Endothelial cell of umbilical vein (primary cell): ENCODE results near the gene SCIMP. TPM values are rescaled to one million over a fixed set of nuclear protein-coding genes. Genes with fewer than 3 reads are reported as not detected.
"Not testable (repeated sequence)": the region's sequence is repeated elsewhere in the genome, so short reads cannot be mapped to it uniquely, and the experiment has no call there.

ENCODE experiments used
- BruUV-seq: library from RNA; stranded (reverse); fragments of 400-500 nt; replicated peaks from 2 replicates; lab custom pipeline; 2021; lab: Mats Ljungman, UMichigan
- CTCF ChIA-PET: fragments of 300-600, 350-600 bp; sonication (Branson Sonifier 250); formaldehyde crosslinking; loops from one replicate; lab custom pipeline; 2021; ENCODE audit warnings: antibody characterized with exemption, inconsistent platforms; lab: Charles Lee
- POLR2A ChIA-PET: fragments of 300-600, 350-600 bp; sonication (Branson Sonifier 250); formaldehyde crosslinking; loops from one replicate; lab custom pipeline; 2021; ENCODE audit warnings: antibody characterized with exemption, inconsistent platforms; lab: Charles Lee
- DNase-seq: peaks from one replicate; pipeline ENCODE4 v3.0.0-alpha.2; 2011; ENCODE audit warnings: low read depth, low spot score
- FAIRE-seq: peaks from 2 replicates; lab custom pipeline; 2011; peaks lifted over from hg19 to GRCh38; lab: Jason Lieb, UNC
- H2AFZ ChIP-seq: 2 replicates; pipeline ENCODE4 v1.6.0; 2012; ENCODE audit warnings: low read depth, low read length, control low read depth, inconsistent platforms
- H3K27ac ChIP-seq: 2 replicates; pipeline ENCODE4 v1.5.1; 2011; ENCODE audit warnings: low read depth, mild to moderate bottlenecking, control low read depth, low read length, moderate library complexity; ENCODE audit not compliant: insufficient read depth
- H3K27me3 ChIP-seq, 2 experiments: 2 replicates each; pipeline versions ENCODE4 v1.6.0 to v1.6.1; 2011; ENCODE audit warnings: low read length in 2 of 2, mixed read lengths in 1 of 2; ENCODE audit not compliant: control insufficient read depth in 2 of 2, insufficient read depth in 2 of 2
- H3K36me3 ChIP-seq, 2 experiments: 2 replicates in 1 of 2; 3 replicates in 1 of 2; pipeline ENCODE4 v1.5.1; 2011; ENCODE audit warnings: low read length in 2 of 2, mild to moderate bottlenecking in 1 of 2, moderate library complexity in 1 of 2; ENCODE audit not compliant: control insufficient read depth in 2 of 2, insufficient read depth in 2 of 2; ENCODE audit errors: extremely low read depth in 1 of 2
- H3K4me1 ChIP-seq: 3 replicates; pipeline ENCODE4 v1.5.1; 2011; ENCODE audit warnings: mild to moderate bottlenecking, low read length; ENCODE audit not compliant: control insufficient read depth, insufficient read depth; ENCODE audit errors: extremely low read depth
- H3K4me2 ChIP-seq: 2 replicates; pipeline ENCODE4 v1.6.1; 2011; ENCODE audit warnings: low read length, control low read depth, mixed read lengths; ENCODE audit not compliant: insufficient read depth
- H3K4me3 ChIP-seq, 3 experiments: fragments of 200-600 bp in 1 of 3; sonication (generic), shearing (Covaris generic) in 1 of 3; replicated peaks in 1 of 3; 2 replicates each; pipeline ENCODE4 v1.5.1; 2011 to 2016; ENCODE audit warnings: control low read depth in 3 of 3, low read length in 3 of 3, mild to moderate bottlenecking in 2 of 3, inconsistent platforms in 1 of 3, low read depth in 1 of 3, moderate library complexity in 1 of 3; ENCODE audit not compliant: insufficient read depth in 1 of 3
- H3K79me2 ChIP-seq: 2 replicates; pipeline ENCODE4 v1.6.0; 2012; ENCODE audit warnings: low read length, inconsistent platforms; ENCODE audit not compliant: control insufficient read depth, insufficient read depth
- H3K9ac ChIP-seq: replicated peaks from 2 replicates; pipeline ENCODE3; 2011; ENCODE audit warnings: low read length, control low read depth; ENCODE audit not compliant: insufficient read depth; ENCODE audit errors: extremely low read depth
- H3K9me1 ChIP-seq: replicated peaks from 3 replicates; pipeline ENCODE4 v1.6.0; 2011; ENCODE audit warnings: mild to moderate bottlenecking, low read length; ENCODE audit not compliant: control insufficient read depth, insufficient read depth; ENCODE audit errors: extremely low read depth
- H3K9me3 ChIP-seq: replicated peaks from 2 replicates; pipeline ENCODE4 v1.5.1; 2012; ENCODE audit warnings: low read length, inconsistent platforms; ENCODE audit not compliant: control insufficient read depth, insufficient read depth
- H4K20me1 ChIP-seq: replicated peaks from 2 replicates; pipeline ENCODE3; 2011; ENCODE audit warnings: mild to moderate bottlenecking, low read length; ENCODE audit not compliant: control insufficient read depth, insufficient read depth; ENCODE audit errors: extremely low read depth
- EZH2 ChIP-seq: IDR thresholded peaks from 2 replicates; pipeline ENCODE4 v1.6.1; 2012; ENCODE audit warnings: borderline replicate concordance, low read depth, mild to moderate bottlenecking, moderate library complexity, low read length, inconsistent platforms; ENCODE audit not compliant: severe bottlenecking
- FOS ChIP-seq: IDR thresholded peaks from 2 replicates; pipeline ENCODE4 v1.6.1; 2011; ENCODE audit warnings: mild to moderate bottlenecking, low read length, moderate library complexity, borderline replicate concordance; ENCODE audit not compliant: insufficient read depth
- JUN ChIP-seq: IDR thresholded peaks from 2 replicates; pipeline ENCODE4 v1.6.1; 2011; ENCODE audit warnings: borderline replicate concordance, low read depth; ENCODE audit not compliant: insufficient read length, insufficient read depth
- POLR2A ChIP-seq: IDR thresholded peaks from 2 replicates; pipeline ENCODE4 v1.6.1; 2012; ENCODE audit warnings: low read depth, mild to moderate bottlenecking, control low read depth, low read length
- dilution Hi-C: fragments of 300-500 bp; cut with MboI; formaldehyde crosslinking; loops from one replicate; pipeline ENCODE4 v1.15.0; 2019; ENCODE audit warnings: low sequenced_read_pairs; ENCODE audit not compliant: extremely low pct_ligation_motif_present
- intact Hi-C: fragments of 100-400 bp; cut with micrococcal nuclease; formaldehyde crosslinking; loops from one replicate; pipeline ENCODE4 v1.10.0; 2022
- polyA plus RNA-seq, 4 experiments: library from polyadenylated mRNA; depleted of rRNA in 3 of 4; stranded (reverse) in 3 of 4; unstranded in 1 of 4; fragments of >200 nt; gene quantifications; 2 replicates each; pipeline versions ENCODE4 v1.2.1 to v1.2.3, GENCODE V29; 2011 to 2012; ENCODE audit warnings: missing spikeins in 1 of 4
- total RNA-seq: library from RNA; stranded (reverse); gene quantifications from 2 replicates; pipeline ENCODE4 v1.2.3, GENCODE V29; 2021

Gene SCIMP
- total and polyA plus RNA-seq, 2 donors (not counting 3 experiments of a cell fraction or from before 2014, with no cell fraction given), result not detected

DNA sequence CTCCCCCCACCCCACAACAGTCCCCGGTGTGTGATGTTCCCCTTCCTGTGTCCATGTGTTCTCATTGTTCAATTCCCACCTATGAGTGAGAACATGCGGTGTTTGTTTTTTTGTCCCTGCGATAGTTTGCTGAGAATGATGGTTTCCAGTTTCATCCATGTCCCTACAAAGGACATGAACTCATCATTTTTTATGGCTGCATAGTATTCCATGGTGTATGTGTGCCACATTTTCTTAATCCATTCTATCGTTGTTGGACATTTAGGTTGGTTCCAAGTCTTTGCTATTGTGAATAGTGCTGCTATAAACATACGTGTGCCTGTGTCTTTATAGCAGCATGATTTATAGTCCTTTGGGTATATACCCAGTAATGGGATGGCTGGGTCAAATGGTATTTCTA lies 17.1 kb downstream of the SCIMP start:
- H3K79me2 ChIP-seq, POLR2A ChIA-PET, DNase-seq, H3K9ac ChIP-seq, intact Hi-C loops, H2AFZ ChIP-seq, BruUV-seq, CTCF ChIA-PET, dilution Hi-C loops, H3K27ac ChIP-seq, H3K9me1 ChIP-seq, H3K4me1 ChIP-seq, H3K27me3 ChIP-seq, H3K4me3 ChIP-seq, H3K9me3 ChIP-seq, H4K20me1 ChIP-seq, H3K4me2 ChIP-seq, FAIRE-seq, H3K36me3 ChIP-seq: not testable (repeated sequence)

DNA sequence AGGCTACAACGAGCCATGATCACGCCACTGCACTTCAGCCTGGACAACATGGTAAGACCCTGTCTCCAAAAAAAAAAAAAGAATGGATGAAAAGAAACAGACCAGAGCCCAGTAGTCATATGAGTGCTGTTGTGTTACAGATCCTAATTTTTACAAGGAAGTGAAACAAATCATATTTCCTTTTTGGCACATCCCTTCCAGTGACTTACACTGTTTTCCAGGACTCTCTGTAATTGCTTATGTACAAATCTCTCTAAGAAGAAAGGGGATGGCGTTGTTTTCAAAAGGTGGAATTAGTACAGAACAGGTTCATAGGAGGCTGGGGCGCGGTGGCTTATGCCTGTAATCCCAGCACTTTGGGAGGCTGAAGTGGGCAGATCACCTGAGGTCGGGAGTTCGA lies 23.2 kb downstream of the SCIMP start:
- TF ChIP-seq EZH2, result no peak
- no peak for TF ChIP-seq FOS
- TF ChIP-seq POLR2A, result no peak
- no peak for TF ChIP-seq JUN
- no peak overlapping the region for H3K27ac ChIP-seq
- ChIA-PET CTCF (no interaction called here), POLR2A (no interaction called here)
- no TSS peak for BruUV-seq
- no peaks in the 10 kb centered on the region for H3K36me3 ChIP-seq
- no peak overlapping the region for H3K4me2 ChIP-seq
- DNase-seq, result peak; percentile 19
- H3K9ac ChIP-seq, result no peak overlapping the region
- no peaks in the 10 kb centered on the region for H3K27me3 ChIP-seq
- H3K9me3 ChIP-seq, result no peaks in the 10 kb centered on the region
- no peaks in the 10 kb centered on the region for H3K9me1 ChIP-seq
- no peaks in the 10 kb centered on the region for H3K79me2 ChIP-seq
- peak; percentile 55 for FAIRE-seq
- dilution Hi-C loops (no loop called here), intact Hi-C loops (no loop called here)
- H4K20me1 ChIP-seq, result no peaks in the 10 kb centered on the region
- H3K4me1 ChIP-seq, result no peaks in the 10 kb centered on the region
- H3K4me3 ChIP-seq, result no peak overlapping the region
- no peak overlapping the region for H2AFZ ChIP-seq
